ENCODE results near the gene NPAS2.
A peak's percentile ranks its signal among the peaks of the same experiment; 100 is the strongest.

The NPAS2 gene

DNA sequence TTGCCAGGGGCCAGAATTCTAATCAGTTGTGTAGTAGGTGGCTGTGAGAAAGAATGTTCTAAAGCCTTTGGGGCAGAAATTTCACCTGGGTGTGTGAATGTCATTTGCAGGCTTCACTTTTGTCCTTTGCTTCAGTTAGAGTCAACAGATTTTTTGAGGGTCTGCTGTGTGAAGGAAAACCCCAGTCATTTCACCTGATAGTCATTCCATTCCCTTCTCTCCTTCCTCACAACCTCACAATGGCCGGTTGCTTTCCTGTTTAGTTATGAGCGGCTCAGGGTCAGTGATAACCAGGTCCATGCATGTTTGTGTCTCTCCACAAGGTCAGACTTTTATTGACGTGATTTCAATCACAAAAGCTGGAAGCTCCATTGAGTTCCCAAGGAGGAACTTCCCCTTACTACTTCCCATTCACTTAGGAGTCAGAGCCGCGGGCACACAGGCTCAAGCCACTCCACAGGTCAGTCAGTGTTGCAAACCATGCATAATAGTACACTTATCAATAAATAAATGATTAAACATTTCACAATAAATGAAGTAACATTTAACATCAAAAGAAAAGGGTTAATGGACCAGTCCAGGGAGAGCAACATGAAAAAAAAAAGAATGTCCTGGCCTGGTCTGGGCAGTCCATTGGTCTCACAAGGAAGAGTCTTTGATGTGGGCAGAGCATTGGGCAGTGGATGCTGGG is 74.3 kb downstream of the NPAS2 start:
- H3K4me1 ChIP-seq (ENCODE audit: control insufficient read depth, insufficient read depth, low read length), result peaks cover 16% of the 10 kb centered on the region
- no peak overlapping the region for H3K27ac ChIP-seq (ENCODE audit: low read length)

DNA sequence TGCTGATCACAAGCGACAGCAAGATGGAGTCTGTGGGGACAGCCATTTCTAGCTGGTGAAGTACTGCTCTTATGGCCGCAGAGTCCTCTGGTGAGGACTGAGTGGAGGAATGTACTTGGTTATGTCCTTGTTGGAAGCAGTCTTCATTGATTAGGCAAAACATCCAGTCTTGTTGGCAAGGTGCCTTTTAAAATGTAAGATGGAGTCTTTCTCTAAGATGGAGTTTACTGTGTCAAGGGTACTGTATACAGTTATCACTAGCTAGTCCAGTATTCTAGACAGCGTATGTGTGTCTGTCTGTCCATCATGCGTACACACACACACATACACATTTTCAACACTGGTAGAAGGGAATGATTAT is 74.8 kb downstream of the NPAS2 start:
- Histone ChIP-seq H3K36me3 (ENCODE audit: control insufficient read depth in 2 of 2, insufficient read depth in 2 of 2, low read length in 2 of 2) (no peaks in the 10 kb centered on the region), H3K4me3 (ENCODE audit: low read length in 2 of 2) (no peak overlapping the region), H3K9ac (ENCODE audit: low read length in 2 of 2) (no peak overlapping the region), H3K4me1 (ENCODE audit: control insufficient read depth, insufficient read depth, low read length) (peaks cover 16% of the 10 kb centered on the region), H3K27me3 (ENCODE audit: control insufficient read depth in 1 of 2, insufficient read depth in 2 of 2, low read length in 2 of 2) (no peaks in the 10 kb centered on the region), H3K27ac (ENCODE audit: low read length) (no peak overlapping the region), H3K9me3 (ENCODE audit: control insufficient read depth in 2 of 2, low read length in 2 of 2) (no peaks in the 10 kb centered on the region)

More for the DNA sequence above, 74.3 kb downstream of the NPAS2 start:
- H3K9ac ChIP-seq (ENCODE audit: low read length in 2 of 2), result no peak overlapping the region
- no peaks in the 10 kb centered on the region for H3K9me3 ChIP-seq (ENCODE audit: control insufficient read depth in 2 of 2, low read length in 2 of 2)
- H3K4me3 ChIP-seq (ENCODE audit: low read length in 2 of 2), result no peak overlapping the region
- H3K36me3 ChIP-seq (ENCODE audit: control insufficient read depth in 2 of 2, insufficient read depth in 2 of 2, low read length in 2 of 2), result no peaks in the 10 kb centered on the region
- no peaks in the 10 kb centered on the region for H3K27me3 ChIP-seq (ENCODE audit: control insufficient read depth in 1 of 2, insufficient read depth in 2 of 2, low read length in 2 of 2)

DNA sequence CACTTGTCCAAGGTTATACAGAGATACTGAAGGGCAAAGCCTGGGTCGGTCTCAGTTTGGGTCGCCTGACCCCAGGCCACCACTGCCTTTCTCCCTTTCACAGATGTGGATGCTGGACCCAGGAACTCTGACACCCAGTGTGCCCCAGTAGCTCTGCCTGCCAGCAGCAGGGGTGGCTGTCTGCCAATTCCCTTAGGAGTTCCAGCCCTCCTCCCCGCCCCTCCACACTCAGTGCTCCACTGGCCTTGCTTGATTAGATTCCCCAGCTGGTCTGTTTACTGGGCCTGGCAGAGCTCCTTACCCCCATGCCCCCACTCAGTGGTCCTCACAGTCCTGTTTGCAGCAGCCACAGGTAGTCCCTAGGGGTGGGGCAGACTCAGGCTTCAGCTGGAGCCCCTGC is 75.5 kb downstream of the NPAS2 start:
- Histone ChIP-seq H3K4me3 (ENCODE audit: low read length in 2 of 2) (no peak overlapping the region), H3K27ac (ENCODE audit: low read length) (peak overlapping the region; percentile 1), H3K4me1 (ENCODE audit: control insufficient read depth, insufficient read depth, low read length) (peaks cover 16% of the 10 kb centered on the region), H3K9me3 (ENCODE audit: control insufficient read depth in 2 of 2, low read length in 2 of 2) (no peaks in the 10 kb centered on the region), H3K27me3 (ENCODE audit: control insufficient read depth in 1 of 2, insufficient read depth in 2 of 2, low read length in 2 of 2) (no peaks in the 10 kb centered on the region), H3K9ac (ENCODE audit: low read length in 2 of 2) (no peak overlapping the region), H3K36me3 (ENCODE audit: control insufficient read depth in 2 of 2, insufficient read depth in 2 of 2, low read length in 2 of 2) (no peaks in the 10 kb centered on the region)

- Histone ChIP-seq H3K36me3 (ENCODE audit: control insufficient read depth in 2 of 2, insufficient read depth in 2 of 2, low read length in 2 of 2) (no peaks in the 10 kb centered on the region), H3K27ac (ENCODE audit: low read length) (peak overlapping the region; percentile 1), H3K4me1 (ENCODE audit: control insufficient read depth, insufficient read depth, low read length) (peaks cover 16% of the 10 kb centered on the region), H3K9ac (ENCODE audit: low read length in 2 of 2) (no peak overlapping the region), H3K9me3 (ENCODE audit: control insufficient read depth in 2 of 2, low read length in 2 of 2) (no peaks in the 10 kb centered on the region), H3K4me3 (ENCODE audit: low read length in 2 of 2) (no peak overlapping the region), H3K27me3 (ENCODE audit: control insufficient read depth in 1 of 2, insufficient read depth in 2 of 2, low read length in 2 of 2) (no peaks in the 10 kb centered on the region)
Measured at GRCh38 chr2:100895934-100896685, 76.2 kb downstream of the NPAS2 start.

DNA sequence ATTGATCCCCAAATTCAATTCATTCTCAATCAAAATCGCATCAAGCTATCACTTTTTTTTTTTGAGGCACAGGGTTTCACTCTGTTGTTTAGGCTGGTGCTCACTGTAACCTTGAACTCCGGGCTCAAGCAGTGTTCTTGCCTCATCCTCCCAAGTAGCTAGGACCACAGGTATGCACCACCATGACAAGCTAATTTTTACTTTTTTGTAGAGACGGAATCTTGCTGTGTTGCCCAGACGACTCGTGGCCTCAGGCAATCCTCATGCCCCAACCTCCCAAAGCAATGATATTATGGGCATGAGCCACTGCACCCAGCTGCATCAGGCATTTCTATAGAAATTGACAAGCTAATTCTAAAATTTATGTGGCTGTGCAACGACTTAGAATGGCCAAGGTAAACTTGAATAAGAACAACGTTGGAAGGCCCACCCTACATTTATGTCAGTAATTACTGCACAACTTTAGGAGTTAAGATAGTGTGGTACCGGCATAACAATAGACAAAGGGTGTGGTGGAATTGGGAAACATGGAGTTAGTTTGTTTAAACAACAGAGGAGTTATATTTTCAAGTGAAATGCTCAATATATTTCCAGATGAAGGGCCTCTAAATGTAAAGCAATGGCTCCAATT is 78.2 kb downstream of the NPAS2 start:
- H3K4me3 ChIP-seq (ENCODE audit: low read length in 2 of 2), result no peak overlapping the region
- no peak overlapping the region for H3K9ac ChIP-seq (ENCODE audit: low read length in 2 of 2)
- no peaks in the 10 kb centered on the region for H3K36me3 ChIP-seq (ENCODE audit: control insufficient read depth in 2 of 2, insufficient read depth in 2 of 2, low read length in 2 of 2)
- H3K27ac ChIP-seq (ENCODE audit: low read length), result no peak overlapping the region
- no peaks in the 10 kb centered on the region for H3K27me3 ChIP-seq (ENCODE audit: control insufficient read depth in 1 of 2, insufficient read depth in 2 of 2, low read length in 2 of 2)
- peaks cover 16% of the 10 kb centered on the region for H3K4me1 ChIP-seq (ENCODE audit: control insufficient read depth, insufficient read depth, low read length)
- no peaks in the 10 kb centered on the region for H3K9me3 ChIP-seq (ENCODE audit: control insufficient read depth in 2 of 2, low read length in 2 of 2)

GRCh38 chr2:100900156-100900795 is 80.3 kb downstream of the NPAS2 start:
- H3K9me3 ChIP-seq (ENCODE audit: control insufficient read depth in 2 of 2, low read length in 2 of 2), result no peaks in the 10 kb centered on the region
- no peak overlapping the region for H3K27ac ChIP-seq (ENCODE audit: low read length)
- H3K4me3 ChIP-seq (ENCODE audit: low read length in 2 of 2), result no peak overlapping the region
- no peaks in the 10 kb centered on the region for H3K27me3 ChIP-seq (ENCODE audit: control insufficient read depth in 1 of 2, insufficient read depth in 2 of 2, low read length in 2 of 2)
- H3K36me3 ChIP-seq (ENCODE audit: control insufficient read depth in 2 of 2, insufficient read depth in 2 of 2, low read length in 2 of 2), result peaks cover 0 to 3% of the 10 kb centered on the region in 2 donors
- peaks cover 13% of the 10 kb centered on the region for H3K4me1 ChIP-seq (ENCODE audit: control insufficient read depth, insufficient read depth, low read length)
- H3K9ac ChIP-seq (ENCODE audit: low read length in 2 of 2), result no peak overlapping the region

GRCh38 chr2:100902817-100903405 is 83.0 kb downstream of the NPAS2 start:
- no peak overlapping the region for H3K27ac ChIP-seq (ENCODE audit: low read length)
- H3K27me3 ChIP-seq (ENCODE audit: control insufficient read depth in 1 of 2, insufficient read depth in 2 of 2, low read length in 2 of 2), result no peaks in the 10 kb centered on the region
- H3K4me1 ChIP-seq (ENCODE audit: control insufficient read depth, insufficient read depth, low read length), result peaks cover 2% of the 10 kb centered on the region
- no peak overlapping the region for H3K4me3 ChIP-seq (ENCODE audit: low read length in 2 of 2)
- H3K9ac ChIP-seq (ENCODE audit: low read length in 2 of 2), result no peak overlapping the region
- no peaks in the 10 kb centered on the region for H3K9me3 ChIP-seq (ENCODE audit: control insufficient read depth in 2 of 2, low read length in 2 of 2)
- peaks cover 0 to 11% of the 10 kb centered on the region in 2 donors for H3K36me3 ChIP-seq (ENCODE audit: control insufficient read depth in 2 of 2, insufficient read depth in 2 of 2, low read length in 2 of 2)

GRCh38 chr2:100903534-100904258 is 83.8 kb downstream of the NPAS2 start:
- Histone ChIP-seq H3K27ac (ENCODE audit: low read length) (no peak overlapping the region), H3K27me3 (ENCODE audit: control insufficient read depth in 1 of 2, insufficient read depth in 2 of 2, low read length in 2 of 2) (no peaks in the 10 kb centered on the region), H3K4me1 (ENCODE audit: control insufficient read depth, insufficient read depth, low read length) (peaks cover 2% of the 10 kb centered on the region), H3K36me3 (ENCODE audit: control insufficient read depth in 2 of 2, insufficient read depth in 2 of 2, low read length in 2 of 2) (peaks cover 0 to 12% of the 10 kb centered on the region in 2 donors), H3K4me3 (ENCODE audit: low read length in 2 of 2) (no peak overlapping the region), H3K9ac (ENCODE audit: low read length in 2 of 2) (no peak overlapping the region), H3K9me3 (ENCODE audit: control insufficient read depth in 2 of 2, low read length in 2 of 2) (no peaks in the 10 kb centered on the region)

- Histone ChIP-seq H3K27me3 (ENCODE audit: control insufficient read depth in 1 of 2, insufficient read depth in 2 of 2, low read length in 2 of 2) (no peaks in the 10 kb centered on the region), H3K36me3 (ENCODE audit: control insufficient read depth in 2 of 2, insufficient read depth in 2 of 2, low read length in 2 of 2) (peaks cover 0 to 12% of the 10 kb centered on the region in 2 donors), H3K4me3 (ENCODE audit: low read length in 2 of 2) (no peak overlapping the region), H3K27ac (ENCODE audit: low read length) (no peak overlapping the region), H3K9me3 (ENCODE audit: control insufficient read depth in 2 of 2, low read length in 2 of 2) (no peaks in the 10 kb centered on the region), H3K4me1 (ENCODE audit: control insufficient read depth, insufficient read depth, low read length) (peaks cover 2% of the 10 kb centered on the region), H3K9ac (ENCODE audit: low read length in 2 of 2) (no peak overlapping the region)
Measured at GRCh38 chr2:100905132-100905805, 85.3 kb downstream of the NPAS2 start.
